Stimulated activated CD8-positive, alpha-beta memory T cell treated with anti-CD3 and anti-CD28 coated beads, Interleukin-4, amount 100 ng/mL, for 48 hours (primary cell): ENCODE results near the gene GIPR.
A peak's percentile ranks its signal among the peaks of the same experiment; 100 is the strongest.
"Not testable (repeated sequence)": the region's sequence is repeated elsewhere in the genome, so short reads cannot be mapped to it uniquely, and the experiment has no call there.

Experiments
- DNase-seq: peaks from one replicate; pipeline ENCODE4 v3.0.0-alpha.2; 2020

Gene GIPR

GRCh38 chr19:45645631-45646344 lies 22.2 kb upstream of the GIPR start:
- peak; percentile 87 for DNase-seq

- no peak for DNase-seq
Observed at GRCh38 chr19:45646345-45646698, 21.7 kb upstream of the GIPR start.

GRCh38 chr19:45650722-45651121 lies 17.3 kb upstream of the GIPR start:
- DNase-seq: no peak

- DNase-seq: no peak
Observed at GRCh38 chr19:45653634-45654033, 14.4 kb upstream of the GIPR start.

- DNase-seq: no peak
Observed at GRCh38 chr19:45655073-45655472, 12.9 kb upstream of the GIPR start.

- DNase-seq: no peak
Observed at GRCh38 chr19:45657520-45658167, 10.4 kb upstream of the GIPR start.

GRCh38 chr19:45659096-45659729 lies 8.8 kb upstream of the GIPR start:
- no peak for DNase-seq

GRCh38 chr19:45660636-45661035 lies 7.4 kb upstream of the GIPR start:
- no peak for DNase-seq

- DNase-seq: no peak
Observed at GRCh38 chr19:45663800-45664199, 4.2 kb upstream of the GIPR start.

GRCh38 chr19:45664575-45664974 lies 3.4 kb upstream of the GIPR start:
- no peak for DNase-seq

- peak; percentile 57 for DNase-seq
Observed at GRCh38 chr19:45668342-45668871, 386 bp downstream of the GIPR start.

GRCh38 chr19:45670670-45671453 lies 2.8 kb downstream of the GIPR start:
- peak; percentile 92 for DNase-seq

GRCh38 chr19:45674946-45675345 lies 6.9 kb downstream of the GIPR start:
- no peak for DNase-seq

- peak; percentile 66 for DNase-seq
Observed at GRCh38 chr19:45676851-45677263, 8.8 kb downstream of the GIPR start.

- peak; percentile 92 for DNase-seq
Observed at GRCh38 chr19:45677351-45678230, 9.6 kb downstream of the GIPR start.

- peak; percentile 91 for DNase-seq
Observed at GRCh38 chr19:45681391-45682015, 13.5 kb downstream of the GIPR start.

GRCh38 chr19:45682117-45682516 lies 14.1 kb downstream of the GIPR start:
- DNase-seq: no peak

- DNase-seq: no peak
Observed at GRCh38 chr19:45682908-45683307, 14.9 kb downstream of the GIPR start.

GRCh38 chr19:45685045-45685444 lies 17.0 kb downstream of the GIPR start:
- not testable (repeated sequence) for DNase-seq

- DNase-seq: no peak
Observed at GRCh38 chr19:45687599-45687998, 19.6 kb downstream of the GIPR start.

- DNase-seq: peak; percentile 96
Observed at GRCh38 chr19:45691516-45692186, 23.6 kb downstream of the GIPR start, which contains the start of gene SNRPD2. Gene SNRPD2 (minus strand): TSS chr19:45691953. CDS start chr19:45691888, 65 bp downstream.
